OCI-LY7 (cell line): Measurements from ENCODE around the gene ORC4.

Experiments used
- CTCF ChIP-seq: fragments of 200-600 bp; sonication (generic); conservative IDR thresholded peaks from 2 replicates; pipeline ENCODE4 v1.5.1; 2014; ENCODE audit warnings: mild to moderate bottlenecking, antibody characterized with exemption, low read length, moderate library complexity, mixed read lengths
- EZH2phosphoT487 ChIP-seq: fragments of 200-600 bp; sonication (generic); IDR thresholded peaks from 2 replicates; pipeline ENCODE4 v1.6.1; 2018; ENCODE audit warnings: low read depth, borderline replicate concordance, mild to moderate bottlenecking, mixed run types, antibody characterized with exemption, low read length, moderate library complexity, mixed read lengths

GRCh38 chr2:147882631-147883030, 137.9 kb downstream of the ORC4 start:
- TF ChIP-seq CTCF (no peak), EZH2phosphoT487 (no peak)
